SU-DHL-6 (cell line): Measurements from ENCODE around the gene ALDH1L2.

Experiments
- EZH2phosphoT487 ChIP-seq: fragments of 200-600 bp; sonication (generic), shearing (Covaris generic); conservative IDR thresholded peaks from 2 replicates; pipeline ENCODE4 v1.6.1; 2018; ENCODE audit warnings: mild to moderate bottlenecking, antibody characterized with exemption, low read length, moderate library complexity, mixed read lengths
- TF ChIP-seq, protein P1 (sequence below): fragments of 200-600 bp; sonication (generic); IDR thresholded peaks from one replicate; pipeline ENCODE4 v1.5.1; 2017; ENCODE audit warnings: antibody characterized with exemption, mild to moderate bottlenecking, low read length, moderate library complexity; ENCODE audit not compliant: insufficient read depth, poor library complexity, severe bottlenecking

DNA sequence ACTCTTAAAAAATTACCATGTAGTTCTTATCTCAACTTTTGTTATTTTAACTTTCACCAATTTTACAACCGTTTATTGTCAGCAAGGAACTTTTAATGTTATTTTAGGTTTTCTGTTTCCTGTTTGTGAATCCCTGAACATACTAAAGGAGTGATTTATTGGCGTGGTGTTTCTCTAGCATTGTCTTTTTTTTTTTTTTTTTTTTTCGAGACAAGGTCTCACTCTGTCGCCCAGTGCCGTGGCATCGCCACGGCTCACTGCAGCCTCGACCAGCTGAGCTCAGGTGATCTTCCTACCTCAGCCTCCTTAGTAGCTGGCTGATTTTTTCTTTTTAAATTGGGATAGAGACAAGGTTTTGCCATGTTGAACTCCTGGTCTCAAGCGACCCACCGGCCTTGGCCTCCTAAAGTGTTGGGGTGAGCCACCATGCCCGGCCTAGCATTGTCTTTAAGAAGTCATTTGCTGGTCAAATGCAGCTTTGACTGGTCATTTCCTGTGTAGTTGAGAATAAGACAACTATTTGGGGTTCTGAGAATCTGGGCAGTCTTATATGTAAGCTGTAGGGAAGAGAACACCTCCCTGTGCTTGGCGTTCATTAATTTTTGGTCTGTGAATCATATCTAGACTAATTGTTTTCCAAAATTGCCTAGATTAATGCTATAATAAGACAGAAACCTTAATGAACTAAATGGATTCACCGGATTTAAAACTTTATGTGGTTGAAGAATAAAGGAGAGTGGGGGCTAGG is 25.4 kb upstream of the ALDH1L2 start:
- TF ChIP-seq, protein P1, sequence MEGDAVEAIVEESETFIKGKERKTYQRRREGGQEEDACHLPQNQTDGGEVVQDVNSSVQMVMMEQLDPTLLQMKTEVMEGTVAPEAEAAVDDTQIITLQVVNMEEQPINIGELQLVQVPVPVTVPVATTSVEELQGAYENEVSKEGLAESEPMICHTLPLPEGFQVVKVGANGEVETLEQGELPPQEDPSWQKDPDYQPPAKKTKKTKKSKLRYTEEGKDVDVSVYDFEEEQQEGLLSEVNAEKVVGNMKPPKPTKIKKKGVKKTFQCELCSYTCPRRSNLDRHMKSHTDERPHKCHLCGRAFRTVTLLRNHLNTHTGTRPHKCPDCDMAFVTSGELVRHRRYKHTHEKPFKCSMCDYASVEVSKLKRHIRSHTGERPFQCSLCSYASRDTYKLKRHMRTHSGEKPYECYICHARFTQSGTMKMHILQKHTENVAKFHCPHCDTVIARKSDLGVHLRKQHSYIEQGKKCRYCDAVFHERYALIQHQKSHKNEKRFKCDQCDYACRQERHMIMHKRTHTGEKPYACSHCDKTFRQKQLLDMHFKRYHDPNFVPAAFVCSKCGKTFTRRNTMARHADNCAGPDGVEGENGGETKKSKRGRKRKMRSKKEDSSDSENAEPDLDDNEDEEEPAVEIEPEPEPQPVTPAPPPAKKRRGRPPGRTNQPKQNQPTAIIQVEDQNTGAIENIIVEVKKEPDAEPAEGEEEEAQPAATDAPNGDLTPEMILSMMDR, result no peak
- TF ChIP-seq EZH2phosphoT487, result no peak
